Right lobe of liver (tissue), 4 donors: ENCODE results near the gene PADI3.

ENCODE experiments used
- POLR2A ChIP-seq: fragments of 450-650 bp; IDR thresholded peaks from one replicate; pipeline ENCODE4 v1.6.1; 2017; ENCODE audit warnings: antibody characterized with exemption, mild to moderate bottlenecking
- TF ChIP-seq, protein P1 (sequence below), 4 donors: fragments of 200-600 bp in 3 of 4; fragments of 450-650 bp in 1 of 4; IDR thresholded peaks; one replicate each; pipeline versions ENCODE4 v1.5.1 to v1.8.0; 2016 to 2022; ENCODE audit warnings: antibody characterized with exemption in 4 of 4, mild to moderate bottlenecking in 2 of 4
- donor health status: DM: no; HTN: no; CAD: no.
- donor health status: DM: no; HTN: no; CAD: no.
- donor health status: DM: no; HTN: yes; CAD: no.

DNA sequence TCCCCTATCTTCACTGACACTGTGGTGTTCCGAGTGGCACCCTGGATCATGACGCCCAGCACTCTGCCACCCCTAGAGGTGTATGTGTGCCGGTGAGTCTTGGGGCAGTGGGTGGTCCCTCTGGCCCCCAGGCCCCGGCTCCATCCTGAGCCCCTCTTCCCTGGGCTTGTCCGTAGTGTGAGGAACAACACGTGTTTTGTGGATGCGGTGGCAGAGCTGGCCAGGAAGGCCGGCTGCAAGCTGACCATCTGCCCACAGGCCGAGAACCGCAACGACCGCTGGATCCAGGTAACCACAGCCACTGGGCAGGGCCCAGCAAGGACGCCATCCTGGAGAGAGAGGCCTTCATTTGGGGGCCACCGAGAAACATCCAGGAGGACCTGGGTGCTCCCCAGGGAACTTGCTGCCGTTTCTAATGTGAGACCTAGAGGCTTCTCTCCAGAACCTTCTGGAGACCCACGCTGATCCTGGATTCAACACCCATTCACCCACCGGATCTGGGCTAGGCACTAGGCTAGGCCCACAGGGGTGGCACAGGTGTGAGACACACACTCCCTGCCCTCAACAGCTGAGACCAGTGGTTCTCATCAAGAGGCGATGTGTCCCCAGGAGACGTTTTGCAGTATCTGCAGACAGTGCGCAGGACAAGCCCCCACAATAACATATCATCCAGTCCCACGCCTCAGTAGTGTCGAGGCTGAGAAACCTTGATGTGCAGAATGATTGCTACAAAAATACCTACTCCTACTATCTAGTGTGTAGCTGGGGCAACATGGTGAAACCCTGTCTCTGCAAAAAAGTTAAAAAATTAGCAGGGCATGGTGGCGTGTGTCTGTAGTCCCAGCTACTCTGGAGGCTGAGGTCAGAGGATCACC, 22.2 kb downstream of the PADI3 start:
- no peak for TF ChIP-seq POLR2A
- TF ChIP-seq, protein P1, sequence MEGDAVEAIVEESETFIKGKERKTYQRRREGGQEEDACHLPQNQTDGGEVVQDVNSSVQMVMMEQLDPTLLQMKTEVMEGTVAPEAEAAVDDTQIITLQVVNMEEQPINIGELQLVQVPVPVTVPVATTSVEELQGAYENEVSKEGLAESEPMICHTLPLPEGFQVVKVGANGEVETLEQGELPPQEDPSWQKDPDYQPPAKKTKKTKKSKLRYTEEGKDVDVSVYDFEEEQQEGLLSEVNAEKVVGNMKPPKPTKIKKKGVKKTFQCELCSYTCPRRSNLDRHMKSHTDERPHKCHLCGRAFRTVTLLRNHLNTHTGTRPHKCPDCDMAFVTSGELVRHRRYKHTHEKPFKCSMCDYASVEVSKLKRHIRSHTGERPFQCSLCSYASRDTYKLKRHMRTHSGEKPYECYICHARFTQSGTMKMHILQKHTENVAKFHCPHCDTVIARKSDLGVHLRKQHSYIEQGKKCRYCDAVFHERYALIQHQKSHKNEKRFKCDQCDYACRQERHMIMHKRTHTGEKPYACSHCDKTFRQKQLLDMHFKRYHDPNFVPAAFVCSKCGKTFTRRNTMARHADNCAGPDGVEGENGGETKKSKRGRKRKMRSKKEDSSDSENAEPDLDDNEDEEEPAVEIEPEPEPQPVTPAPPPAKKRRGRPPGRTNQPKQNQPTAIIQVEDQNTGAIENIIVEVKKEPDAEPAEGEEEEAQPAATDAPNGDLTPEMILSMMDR (IDR thresholded peaks at IDR 0.05): no peak
